Measurements from ENCODE around the gene SNAP91. TPM values are rescaled to one million over a fixed set of nuclear protein-coding genes. Genes with fewer than 3 reads are reported as not detected.
"Not testable (repeated sequence)": the region's sequence is repeated elsewhere in the genome, so short reads cannot be mapped to it uniquely, and the experiment has no call there.

The SNAP91 gene
- total RNA-seq, 2 experiments from 2014 or later: not detected

DNA sequence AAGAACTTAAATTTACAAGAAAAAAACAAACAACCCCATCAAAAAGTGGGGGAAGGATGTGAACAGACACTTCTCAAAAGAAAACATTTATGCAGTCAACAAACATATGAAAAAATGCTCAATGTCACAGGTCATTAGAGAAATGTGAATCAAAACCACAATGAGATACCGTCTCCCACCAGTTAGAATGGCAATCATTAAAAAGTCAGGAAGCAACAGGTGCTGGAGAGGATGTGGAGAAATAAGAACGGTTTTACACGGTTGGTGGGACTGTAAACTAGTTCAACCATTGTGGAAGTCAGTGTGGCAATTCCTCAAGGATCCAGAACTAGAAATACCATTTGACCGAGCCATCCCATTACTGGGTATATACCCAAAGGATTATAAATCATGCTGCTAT, 157.2 kb downstream of the SNAP91 start:
- DNase-seq; H3K4me1 Mint-ChIP-seq; POLR2A ChIA-PET; H3K36me3 Mint-ChIP-seq; H3K27ac Mint-ChIP-seq; H3K4me3 Mint-ChIP-seq; H3K27me3 Mint-ChIP-seq; ATAC-seq (ENCODE audit: low read depth); H3K9me3 Mint-ChIP-seq: not testable (repeated sequence)

DNA sequence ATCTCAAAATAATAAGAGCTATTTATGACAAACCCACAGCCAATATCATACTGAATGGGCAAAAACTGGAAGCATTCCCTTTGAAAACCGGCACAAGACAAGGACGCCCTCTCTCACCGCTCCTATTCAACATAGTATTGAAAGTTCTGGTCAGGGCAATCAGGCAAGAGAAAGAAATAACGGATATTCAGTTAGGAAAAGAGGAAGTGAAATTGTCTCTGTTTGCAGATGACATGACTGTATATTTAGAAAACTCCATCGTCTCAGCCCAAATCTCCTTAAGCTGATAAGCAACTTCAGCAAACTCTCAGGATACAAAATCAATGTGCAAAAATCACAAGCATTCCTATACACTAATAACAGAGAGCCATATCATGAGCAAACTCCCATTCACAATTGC, 158.4 kb downstream of the SNAP91 start:
- H3K9me3 Mint-ChIP-seq; H3K36me3 Mint-ChIP-seq; POLR2A ChIA-PET; ATAC-seq (ENCODE audit: low read depth); H3K4me3 Mint-ChIP-seq; DNase-seq; H3K27ac Mint-ChIP-seq; H3K27me3 Mint-ChIP-seq; H3K4me1 Mint-ChIP-seq: not testable (repeated sequence)

DNA sequence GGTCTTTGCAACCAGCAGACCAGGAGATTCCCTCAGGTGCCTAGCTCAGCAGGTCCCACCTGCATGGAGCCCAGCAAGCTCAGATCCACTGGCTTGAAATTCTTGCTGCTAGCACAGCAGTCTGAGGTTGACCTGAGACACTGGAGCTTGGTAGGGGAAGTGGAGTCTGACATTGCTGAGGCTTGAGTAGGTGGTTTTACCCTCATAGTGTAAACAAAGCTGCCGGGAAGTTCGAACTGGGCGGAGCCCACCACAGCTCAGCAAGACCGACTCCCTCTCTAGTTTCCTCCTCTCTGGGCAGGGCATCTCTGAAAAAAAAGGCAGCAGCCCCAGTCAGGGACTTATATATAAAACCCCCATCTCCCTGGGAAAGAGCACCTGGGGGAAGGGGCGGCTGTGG, 162.3 kb downstream of the SNAP91 start:
- ATAC-seq (ENCODE audit: low read depth) (no peak), DNase-seq (no peak)
- Mint-ChIP-seq H3K9me3 (peaks cover 2% of the 10 kb centered on the region), H3K27me3 (no peaks in the 10 kb centered on the region), H3K4me3 (no peak overlapping the region), H3K36me3 (no peaks in the 10 kb centered on the region), H3K27ac (no peak overlapping the region), H3K4me1 (peaks cover 1% of the 10 kb centered on the region)
- POLR2A ChIA-PET: no interaction called here

GRCh38 chr6:83539678-83540077, 169.2 kb downstream of the SNAP91 start:
- Mint-ChIP-seq H3K4me1 (peaks cover 1% of the 10 kb centered on the region), H3K36me3 (no peaks in the 10 kb centered on the region), H3K27ac (no peak overlapping the region), H3K27me3 (no peaks in the 10 kb centered on the region), H3K9me3 (no peaks in the 10 kb centered on the region), H3K4me3 (no peak overlapping the region)
- no peak for DNase-seq
- POLR2A ChIA-PET: no interaction called here
- ATAC-seq (ENCODE audit: low read depth): no peak

- Mint-ChIP-seq H3K4me1 (peaks cover under 1% of the 10 kb centered on the region), H3K4me3 (no peak overlapping the region), H3K27ac (no peak overlapping the region), H3K36me3 (no peaks in the 10 kb centered on the region), H3K27me3 (no peaks in the 10 kb centered on the region), H3K9me3 (no peaks in the 10 kb centered on the region)
- ATAC-seq (ENCODE audit: low read depth) (no peak), DNase-seq (no peak)
- POLR2A ChIA-PET: no interaction called here
These were observed 172.0 kb downstream of the SNAP91 start for GRCh38 chr6:83536647-83537589.

- POLR2A ChIA-PET: no interaction called here
- no peaks in the 10 kb centered on the region for H3K27me3 Mint-ChIP-seq
- no peaks in the 10 kb centered on the region for H3K9me3 Mint-ChIP-seq
These were observed 172.8 kb downstream of the SNAP91 start for GRCh38 chr6:83536034-83536646.

GRCh38 chr6:83518816-83519480, 190.0 kb downstream of the SNAP91 start:
- Mint-ChIP-seq H3K4me3 (no peak overlapping the region), H3K36me3 (no peaks in the 10 kb centered on the region), H3K9me3 (no peaks in the 10 kb centered on the region), H3K27ac (no peak overlapping the region), H3K4me1 (no peaks in the 10 kb centered on the region), H3K27me3 (peaks cover 7% of the 10 kb centered on the region)
- DNase-seq: no peak
- no peak for ATAC-seq (ENCODE audit: low read depth)
- POLR2A ChIA-PET: no interaction called here

More at GRCh38 chr6:83536034-83536646, 172.8 kb downstream of the SNAP91 start:
- ATAC-seq (ENCODE audit: low read depth) (no peak), DNase-seq (no peak)
- Mint-ChIP-seq H3K4me1 (no peaks in the 10 kb centered on the region), H3K36me3 (no peaks in the 10 kb centered on the region), H3K27ac (no peak overlapping the region), H3K4me3 (no peak overlapping the region)

DNA sequence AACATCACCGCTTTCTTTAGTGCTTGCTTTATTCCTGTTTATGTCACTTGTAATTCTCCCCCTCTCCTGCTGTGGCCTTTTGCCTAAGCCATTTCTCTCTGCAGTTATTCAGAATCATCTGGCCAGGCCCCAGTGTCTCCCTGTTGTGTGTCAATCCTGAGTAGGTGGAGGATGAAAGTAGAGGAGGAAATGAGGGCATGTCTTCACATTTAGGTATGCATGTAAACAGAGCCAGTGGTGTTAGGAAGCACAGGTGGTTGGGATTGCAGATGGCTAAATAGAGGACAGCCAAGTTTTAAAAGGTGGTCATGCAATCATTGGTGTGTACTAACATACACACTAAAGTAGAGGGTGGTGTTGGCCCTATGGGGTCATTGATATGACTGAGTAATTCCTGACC, 191.4 kb downstream of the SNAP91 start:
- Mint-ChIP-seq H3K9me3 (no peaks in the 10 kb centered on the region), H3K27ac (no peak overlapping the region), H3K4me3 (no peak overlapping the region), H3K27me3 (peaks cover 20% of the 10 kb centered on the region), H3K4me1 (no peaks in the 10 kb centered on the region), H3K36me3 (no peaks in the 10 kb centered on the region)
- ATAC-seq (ENCODE audit: low read depth) (no peak), DNase-seq (no peak)
- POLR2A ChIA-PET: no interaction called here

DNA sequence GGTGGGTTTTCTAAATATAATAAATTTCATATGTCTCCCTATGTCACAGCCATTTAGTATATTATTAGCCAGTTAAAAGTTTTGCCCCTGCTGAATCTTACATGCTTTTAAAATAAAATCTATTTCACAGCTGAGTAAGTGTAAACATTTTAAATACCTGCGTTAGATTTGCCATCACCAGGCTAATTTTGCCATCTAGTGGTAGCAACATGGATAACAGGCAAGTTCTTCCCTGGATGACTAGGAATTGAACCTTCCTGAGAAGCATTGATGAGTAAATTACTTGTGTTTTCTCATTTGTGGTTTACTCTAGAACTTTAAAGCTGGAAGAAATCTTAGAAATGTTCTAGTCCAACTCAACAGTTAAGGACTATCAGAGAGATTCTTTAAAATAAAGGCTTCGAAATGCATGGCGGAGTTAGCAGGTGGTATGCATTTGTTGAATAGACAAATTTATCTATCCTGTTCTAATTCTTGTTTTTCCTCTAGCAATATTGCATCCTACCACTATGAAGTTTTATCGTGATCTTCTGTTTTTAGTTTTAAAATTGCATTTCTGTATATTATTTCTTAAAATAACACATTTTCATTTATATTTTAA, 193.9 kb downstream of the SNAP91 start:
- no peaks in the 10 kb centered on the region for H3K36me3 Mint-ChIP-seq
- H3K9me3 Mint-ChIP-seq: no peaks in the 10 kb centered on the region
- peaks cover 40% of the 10 kb centered on the region for H3K27me3 Mint-ChIP-seq
- no peak overlapping the region for H3K4me3 Mint-ChIP-seq
- peaks cover 7% of the 10 kb centered on the region for H3K4me1 Mint-ChIP-seq
- ATAC-seq (ENCODE audit: low read depth) (no peak), DNase-seq (no peak)
- POLR2A ChIA-PET: no interaction called here
- H3K27ac Mint-ChIP-seq: no peak overlapping the region

DNA sequence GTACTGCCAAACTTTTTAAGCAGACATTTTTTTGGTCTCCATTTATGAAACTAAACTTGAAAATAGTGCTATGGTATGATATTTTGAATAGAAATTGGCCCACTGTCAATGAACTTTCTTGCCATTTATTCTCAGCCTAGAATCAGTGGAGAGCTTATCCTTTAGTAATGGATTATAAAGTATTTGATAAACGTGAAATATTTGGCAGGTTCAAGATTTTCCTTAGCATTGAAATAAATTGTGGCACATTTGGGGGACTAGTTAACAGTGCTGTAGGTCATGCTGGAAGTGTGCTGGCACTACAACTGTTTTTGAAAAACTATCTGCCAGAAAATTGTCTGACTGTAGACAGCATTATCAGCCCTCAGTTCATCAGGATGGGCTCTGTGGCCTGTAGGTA, 194.4 kb downstream of the SNAP91 start:
- DNase-seq (no peak), ATAC-seq (ENCODE audit: low read depth) (no peak)
- Mint-ChIP-seq H3K4me1 (peaks cover 7% of the 10 kb centered on the region), H3K27me3 (peaks cover 40% of the 10 kb centered on the region), H3K27ac (no peak overlapping the region), H3K9me3 (no peaks in the 10 kb centered on the region), H3K4me3 (no peak overlapping the region), H3K36me3 (no peaks in the 10 kb centered on the region)
- POLR2A ChIA-PET: no interaction called here

DNA sequence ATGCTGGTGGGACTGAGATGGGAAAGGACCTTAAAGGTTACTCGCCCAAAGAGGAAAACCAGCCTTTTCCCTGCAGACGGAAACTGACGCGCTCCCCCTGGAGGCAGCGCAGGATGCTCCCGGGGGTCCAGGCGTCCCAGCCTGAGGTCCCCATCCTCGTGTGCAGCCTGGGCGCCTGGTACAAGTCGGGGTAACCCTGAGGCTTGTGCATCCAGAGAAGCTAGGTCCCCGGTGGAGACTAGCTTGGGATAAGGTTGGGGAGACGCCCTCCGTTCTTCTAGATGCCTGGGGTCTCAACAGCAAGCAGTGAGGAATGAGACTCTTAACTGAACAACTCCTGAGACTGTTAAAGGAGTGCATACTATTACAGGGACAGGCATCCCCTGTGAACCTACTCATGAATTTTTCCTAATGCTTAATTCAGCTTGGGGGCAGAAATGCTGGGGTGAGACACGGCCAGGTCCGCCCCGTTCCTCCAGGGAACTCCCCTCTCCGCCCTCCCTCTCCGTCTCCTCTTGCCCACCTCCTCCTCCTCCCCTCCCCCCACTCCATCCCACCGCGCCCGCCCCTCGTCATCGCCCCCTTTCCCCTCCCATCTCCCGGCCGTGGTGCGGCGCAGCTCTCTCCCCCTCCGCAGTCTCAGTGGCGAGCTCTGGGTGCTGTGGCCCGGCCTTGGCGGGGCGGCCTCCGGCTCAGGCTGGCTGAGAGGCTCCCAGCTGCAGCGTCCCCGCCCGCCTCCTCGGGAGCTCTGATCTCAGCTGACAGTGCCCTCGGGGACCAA, 196.8 kb downstream of the SNAP91 start, which contains the start of gene PRSS35:
Gene PRSS35 (plus strand): TSS at position 634 of the 781 bp plus-strand sequence. CDS start 10,908 bp downstream, outside the sequence.
- Mint-ChIP-seq H3K4me3 (peak within 1 kb of the TSS; percentile 1), H3K9me3 (no peaks in the 10 kb centered on the region), H3K36me3 (no peaks in the 10 kb centered on the region), H3K27me3 (peaks cover 36% of the 10 kb centered on the region), H3K4me1 (peaks cover 7% of the 10 kb centered on the region), H3K27ac (no peak within 1 kb of the TSS)
- POLR2A ChIA-PET: no interaction called here
- peak; percentile 31 for DNase-seq
- peak; percentile 56 for ATAC-seq (ENCODE audit: low read depth)

GRCh38 chr6:83511266-83511665, 197.6 kb downstream of the SNAP91 start:
- no peak overlapping the region for H3K27ac Mint-ChIP-seq
- H3K36me3 Mint-ChIP-seq: no peaks in the 10 kb centered on the region
- H3K27me3 Mint-ChIP-seq: peaks cover 36% of the 10 kb centered on the region
- H3K4me3 Mint-ChIP-seq: no peak overlapping the region
- peaks cover 7% of the 10 kb centered on the region for H3K4me1 Mint-ChIP-seq
- DNase-seq (no peak), ATAC-seq (ENCODE audit: low read depth) (no peak)
- no peaks in the 10 kb centered on the region for H3K9me3 Mint-ChIP-seq
- POLR2A ChIA-PET: no interaction called here

DNA sequence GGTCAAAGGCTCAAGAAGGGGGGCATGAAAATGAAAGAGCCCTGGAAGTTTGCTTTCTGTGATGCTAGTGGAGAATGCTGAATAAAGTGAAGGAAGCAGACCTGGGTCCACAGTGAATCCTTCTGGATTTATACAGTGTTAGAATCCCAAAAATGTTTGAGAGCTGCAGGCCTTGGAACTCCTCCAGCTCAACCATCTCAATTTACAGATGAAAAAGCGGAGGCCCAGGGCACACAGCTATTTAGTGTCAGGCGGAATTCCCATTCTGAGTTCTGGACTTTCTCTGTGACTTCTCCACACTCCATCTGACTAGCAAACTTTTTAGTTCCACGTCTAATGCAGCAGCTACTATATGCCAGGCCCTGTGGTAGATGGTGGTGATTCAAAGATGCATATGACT, 198.1 kb downstream of the SNAP91 start:
- Mint-ChIP-seq H3K4me3 (no peak overlapping the region), H3K36me3 (no peaks in the 10 kb centered on the region), H3K27ac (no peak overlapping the region), H3K4me1 (peaks cover 7% of the 10 kb centered on the region), H3K9me3 (no peaks in the 10 kb centered on the region), H3K27me3 (peaks cover 36% of the 10 kb centered on the region)
- POLR2A ChIA-PET: no interaction called here
- no peak for DNase-seq
- no peak for ATAC-seq (ENCODE audit: low read depth)
